Jurkat, Clone E6-1 (cell line): ENCODE data around the gene KLHL22.
"Not testable (repeated sequence)": the region's sequence is repeated elsewhere in the genome, so short reads cannot be mapped to it uniquely, and the experiment has no call there.

ENCODE experiments used
- DNase-seq: peaks from one replicate; pipeline ENCODE4 v3.0.0-alpha.2; 2011; ENCODE audit warnings: low read depth, low spot score
- H3K4me3 ChIP-seq: 2 replicates; pipeline ENCODE4 v1.5.1; 2011; ENCODE audit warnings: mild to moderate bottlenecking, low read length, control low read depth, moderate library complexity

KLHL22 gene

DNA sequence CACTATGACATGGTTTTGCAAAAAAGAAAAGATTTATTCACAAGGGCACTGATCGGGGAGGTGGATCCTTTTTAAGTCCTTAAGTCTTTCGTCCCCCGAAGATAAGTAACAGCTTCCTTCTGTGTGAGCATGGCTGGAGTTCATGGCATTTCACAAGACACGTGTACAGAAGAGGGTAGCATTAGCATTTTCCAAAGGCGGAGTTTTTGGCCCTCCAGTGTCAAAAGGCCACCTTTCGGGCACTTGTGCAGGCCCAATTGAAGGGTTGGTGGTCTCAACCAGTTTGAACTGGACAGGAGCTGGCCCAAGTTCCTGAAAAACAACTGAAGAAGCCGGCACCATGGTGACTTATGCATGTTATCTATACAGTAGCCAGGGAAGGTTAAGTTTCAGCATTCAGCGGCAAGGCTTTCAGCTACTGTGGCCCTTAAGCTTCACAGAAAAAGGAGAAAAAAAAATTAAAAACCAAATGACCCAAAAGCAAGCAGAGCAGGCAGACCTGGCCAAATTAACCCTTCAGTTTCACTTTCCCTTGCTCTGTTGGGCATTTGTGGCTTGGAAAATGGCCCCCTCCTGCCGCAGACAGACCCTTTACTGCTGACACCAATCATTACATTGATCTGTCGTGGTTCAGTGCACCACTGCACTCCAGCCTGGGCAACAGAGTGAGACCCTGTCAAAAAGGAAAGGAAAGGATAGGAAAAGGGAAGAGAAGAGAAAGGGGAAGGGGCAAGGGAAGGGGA, 83.0 kb downstream of the KLHL22 start:
- H3K4me3 ChIP-seq: no peak overlapping the region
- no peak for DNase-seq

DNA sequence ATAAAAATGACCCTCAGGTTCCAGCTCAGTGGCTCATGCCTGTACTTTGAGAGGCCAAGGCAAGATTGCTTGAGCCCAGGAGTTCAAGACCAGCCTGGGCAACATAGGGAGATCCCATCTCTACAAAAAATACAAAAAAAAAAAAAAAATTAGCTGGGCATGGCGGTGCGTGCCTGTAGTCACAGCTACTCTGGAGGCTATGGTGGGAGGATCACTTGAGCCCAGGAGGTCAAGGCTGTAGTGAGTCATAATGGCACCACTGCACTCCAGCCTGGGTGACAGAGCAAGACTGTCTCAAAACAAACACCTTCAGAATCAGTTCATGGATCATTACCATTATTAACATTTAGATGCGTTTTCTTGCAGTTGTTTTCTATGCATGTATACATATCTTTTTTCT, 86.2 kb downstream of the KLHL22 start:
- not testable (repeated sequence) for DNase-seq, H3K4me3 ChIP-seq

DNA sequence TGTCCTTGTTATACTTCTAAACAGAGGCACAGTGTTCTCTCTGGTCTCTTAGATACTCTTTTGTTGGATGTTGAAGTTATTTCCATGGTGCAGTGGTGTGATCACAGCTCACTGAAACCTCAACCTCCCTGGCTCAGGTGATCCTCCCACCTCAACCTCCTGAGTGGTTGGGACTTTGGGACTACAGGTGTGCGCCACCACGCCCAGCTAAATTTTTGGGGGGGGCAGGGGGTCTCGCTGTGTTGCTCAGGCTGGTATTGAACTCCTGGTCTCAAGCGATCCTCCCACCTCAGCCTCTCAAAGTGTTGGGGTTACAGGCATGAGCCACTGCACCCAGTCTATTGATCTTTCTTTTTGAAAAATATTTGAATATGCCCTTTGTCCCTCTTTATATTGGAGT, 86.7 kb downstream of the KLHL22 start:
- DNase-seq: no peak
- no peak overlapping the region for H3K4me3 ChIP-seq

DNA sequence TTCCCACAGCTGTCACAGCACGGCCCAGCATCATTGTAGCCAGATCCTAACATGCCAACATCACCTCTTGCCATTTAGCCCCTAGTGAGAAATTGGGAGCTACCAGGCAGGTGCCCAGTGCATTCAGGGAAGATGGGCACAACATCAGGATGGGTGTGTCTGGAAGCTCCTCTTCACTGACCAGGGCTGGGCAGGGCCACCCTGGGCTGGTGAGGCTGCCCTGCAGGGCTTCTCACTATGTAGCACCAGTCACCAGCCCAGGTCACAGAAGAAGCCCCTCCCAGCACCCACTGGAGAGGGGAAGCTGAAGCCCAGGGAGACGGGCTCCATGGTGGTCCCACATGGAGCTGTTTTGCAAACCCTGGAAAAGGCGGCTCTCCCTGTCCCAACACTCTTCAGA, 87.8 kb downstream of the KLHL22 start:
- no peak for DNase-seq
- no peak overlapping the region for H3K4me3 ChIP-seq

DNA sequence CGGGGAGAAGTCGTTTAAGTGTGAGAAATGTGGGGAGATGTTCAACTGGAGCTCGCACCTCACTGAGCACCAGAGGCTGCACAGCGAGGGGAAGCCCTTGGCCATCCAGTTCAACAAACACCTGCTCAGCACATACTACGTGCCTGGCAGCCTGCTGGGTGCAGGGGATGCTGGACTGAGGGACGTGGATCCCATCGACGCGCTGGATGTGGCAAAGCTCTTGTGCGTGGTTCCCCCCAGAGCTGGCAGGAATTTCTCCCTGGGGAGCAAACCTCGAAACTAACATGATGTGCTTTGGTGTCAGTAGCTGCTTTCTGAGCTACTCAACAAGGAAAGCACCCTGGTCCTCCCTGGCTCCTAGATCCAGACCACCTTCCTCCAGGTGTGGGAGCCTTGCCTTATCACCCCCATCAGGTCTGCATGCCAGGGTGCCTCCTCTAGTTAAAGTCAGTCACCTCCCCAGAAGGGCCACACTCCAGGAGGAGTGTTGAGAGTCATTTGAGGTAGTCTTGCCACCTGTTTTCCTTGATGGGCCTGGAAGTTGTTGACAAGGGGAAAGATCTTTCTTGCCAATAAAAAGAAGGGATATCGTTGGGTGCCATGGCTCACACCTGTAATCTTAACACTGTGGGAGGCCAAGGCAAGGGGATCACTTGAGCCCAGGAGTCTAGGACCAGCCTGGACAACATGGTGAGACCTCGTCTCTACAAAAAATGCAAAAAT, 88.7 kb downstream of the KLHL22 start:
- no peak for DNase-seq
- no peak overlapping the region for H3K4me3 ChIP-seq

DNA sequence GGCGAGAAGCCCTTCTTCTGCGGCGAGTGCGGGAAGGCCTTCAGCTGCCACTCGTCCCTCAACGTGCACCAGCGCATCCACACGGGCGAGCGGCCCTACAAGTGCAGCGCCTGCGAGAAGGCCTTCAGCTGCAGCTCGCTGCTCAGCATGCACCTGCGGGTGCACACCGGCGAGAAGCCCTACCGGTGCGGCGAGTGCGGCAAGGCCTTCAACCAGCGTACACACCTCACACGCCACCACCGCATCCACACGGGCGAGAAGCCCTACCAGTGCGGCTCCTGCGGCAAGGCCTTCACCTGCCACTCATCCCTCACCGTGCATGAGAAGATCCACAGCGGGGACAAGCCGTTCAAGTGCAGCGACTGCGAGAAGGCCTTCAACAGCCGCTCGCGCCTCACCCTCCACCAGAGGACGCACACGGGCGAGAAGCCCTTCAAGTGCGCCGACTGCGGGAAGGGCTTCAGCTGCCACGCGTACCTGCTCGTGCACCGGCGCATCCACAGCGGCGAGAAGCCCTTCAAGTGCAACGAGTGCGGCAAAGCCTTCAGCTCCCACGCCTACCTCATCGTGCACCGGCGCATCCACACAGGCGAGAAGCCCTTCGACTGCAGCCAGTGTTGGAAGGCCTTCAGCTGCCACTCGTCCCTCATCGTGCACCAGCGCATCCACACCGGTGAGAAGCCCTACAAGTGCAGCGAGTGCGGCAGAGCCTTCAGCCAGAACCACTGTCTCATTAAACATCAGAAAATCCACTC, 89.5 kb downstream of the KLHL22 start:
- no peak for DNase-seq
- H3K4me3 ChIP-seq: no peak overlapping the region

DNA sequence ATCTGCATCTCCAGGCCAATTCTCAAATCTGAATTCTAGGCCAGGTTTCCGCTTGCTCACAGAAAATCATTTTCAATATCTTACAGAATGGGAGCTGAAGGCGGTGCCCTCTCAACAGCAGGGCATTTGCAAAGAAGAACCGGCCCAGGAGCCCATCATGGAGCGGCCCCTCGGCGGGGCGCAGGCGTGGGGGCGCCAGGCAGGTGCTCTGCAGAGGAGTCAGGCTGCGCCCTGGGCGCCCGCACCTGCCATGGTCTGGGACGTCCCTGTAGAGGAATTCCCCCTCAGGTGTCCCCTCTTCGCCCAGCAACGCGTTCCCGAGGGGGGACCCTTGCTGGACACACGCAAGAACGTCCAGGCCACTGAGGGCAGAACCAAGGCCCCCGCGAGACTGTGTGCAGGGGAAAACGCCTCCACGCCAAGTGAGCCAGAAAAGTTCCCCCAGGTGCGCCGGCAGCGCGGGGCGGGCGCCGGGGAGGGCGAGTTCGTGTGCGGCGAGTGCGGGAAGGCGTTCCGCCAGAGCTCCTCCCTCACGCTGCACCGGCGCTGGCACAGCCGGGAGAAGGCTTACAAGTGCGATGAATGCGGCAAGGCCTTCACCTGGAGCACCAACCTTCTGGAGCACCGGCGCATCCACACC, 90.2 kb downstream of the KLHL22 start:
- DNase-seq: no peak

DNA sequence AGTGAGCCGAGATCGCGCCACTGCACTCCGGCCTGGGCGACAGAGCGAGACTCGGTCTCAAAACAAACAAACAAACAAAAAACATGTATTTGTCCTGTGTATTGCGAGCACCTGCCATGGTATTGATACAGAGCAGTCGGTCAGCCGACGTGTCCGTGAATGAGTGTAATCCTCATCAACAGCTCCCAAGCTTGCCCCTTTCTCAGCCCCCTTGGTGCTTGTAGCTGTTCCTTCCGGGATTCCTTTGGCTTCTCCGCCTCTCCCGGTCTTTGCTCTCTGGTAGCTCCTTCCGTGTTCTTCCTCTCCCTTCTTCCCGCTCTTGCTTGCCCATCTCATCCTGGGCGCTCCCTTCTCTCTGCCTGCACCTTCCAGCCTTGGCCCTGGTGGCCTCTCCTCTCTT, 90.7 kb downstream of the KLHL22 start:
- no peak for DNase-seq
- H3K4me3 ChIP-seq: no peak overlapping the region

More for the DNA sequence above, 90.2 kb downstream of the KLHL22 start:
- no peak overlapping the region for H3K4me3 ChIP-seq

DNA sequence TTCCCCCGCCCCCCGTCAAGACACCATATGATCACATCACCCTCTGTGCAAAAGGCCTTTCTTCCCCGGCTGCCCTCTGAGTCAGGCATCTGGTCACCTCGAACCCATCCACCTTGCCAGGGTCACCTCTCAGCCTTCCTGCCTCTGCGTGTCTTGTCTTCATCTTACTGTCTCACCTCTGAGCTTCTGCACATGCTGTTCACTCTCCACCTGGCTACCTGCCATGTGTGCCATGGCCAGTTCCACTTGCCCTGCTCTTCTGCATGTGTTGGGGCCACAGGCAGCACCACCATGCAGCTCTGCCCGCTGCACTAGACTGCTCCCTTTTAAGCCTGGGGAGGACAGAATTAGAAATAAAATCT, 91.8 kb downstream of the KLHL22 start:
- DNase-seq: no peak
- no peak overlapping the region for H3K4me3 ChIP-seq

DNA sequence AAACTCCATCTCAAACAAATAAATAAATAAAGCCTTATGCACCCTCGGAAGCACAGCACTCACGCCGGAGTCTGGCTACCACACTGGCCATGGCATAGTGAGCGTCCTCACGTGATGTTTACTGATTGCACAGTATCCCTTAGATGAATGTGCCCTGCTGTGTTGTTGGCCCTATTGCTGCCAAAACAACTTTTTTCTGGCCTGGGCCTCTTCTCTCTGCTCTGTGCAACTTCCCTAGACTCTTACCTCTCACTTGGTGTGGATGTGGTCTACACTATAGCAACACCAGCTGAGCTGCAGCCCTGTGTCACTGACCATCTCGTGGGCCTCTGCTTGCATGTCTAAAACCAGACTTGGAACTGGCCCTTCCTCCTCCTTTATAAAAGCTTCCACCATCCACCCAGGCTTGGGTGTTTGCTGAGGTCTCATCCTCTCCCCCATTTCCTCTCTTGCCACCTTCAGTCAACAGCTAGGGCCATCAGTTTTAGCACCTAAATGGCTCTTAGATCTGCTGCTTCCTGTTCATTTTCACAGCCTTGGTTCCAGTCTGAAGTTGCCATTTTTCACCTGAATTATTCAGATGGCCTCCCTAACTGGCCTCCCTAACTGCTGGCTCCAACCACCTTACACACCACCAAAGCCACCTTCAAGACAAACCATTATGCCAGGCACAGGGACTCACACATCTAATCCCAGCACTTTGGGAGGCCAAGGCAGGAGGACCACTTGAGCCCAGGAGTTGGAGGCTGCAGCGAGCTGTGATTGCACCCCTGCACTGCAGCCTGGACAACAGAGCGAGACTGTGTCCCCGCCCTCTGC, 92.4 kb downstream of the KLHL22 start:
- no peak overlapping the region for H3K4me3 ChIP-seq
- no peak for DNase-seq

DNA sequence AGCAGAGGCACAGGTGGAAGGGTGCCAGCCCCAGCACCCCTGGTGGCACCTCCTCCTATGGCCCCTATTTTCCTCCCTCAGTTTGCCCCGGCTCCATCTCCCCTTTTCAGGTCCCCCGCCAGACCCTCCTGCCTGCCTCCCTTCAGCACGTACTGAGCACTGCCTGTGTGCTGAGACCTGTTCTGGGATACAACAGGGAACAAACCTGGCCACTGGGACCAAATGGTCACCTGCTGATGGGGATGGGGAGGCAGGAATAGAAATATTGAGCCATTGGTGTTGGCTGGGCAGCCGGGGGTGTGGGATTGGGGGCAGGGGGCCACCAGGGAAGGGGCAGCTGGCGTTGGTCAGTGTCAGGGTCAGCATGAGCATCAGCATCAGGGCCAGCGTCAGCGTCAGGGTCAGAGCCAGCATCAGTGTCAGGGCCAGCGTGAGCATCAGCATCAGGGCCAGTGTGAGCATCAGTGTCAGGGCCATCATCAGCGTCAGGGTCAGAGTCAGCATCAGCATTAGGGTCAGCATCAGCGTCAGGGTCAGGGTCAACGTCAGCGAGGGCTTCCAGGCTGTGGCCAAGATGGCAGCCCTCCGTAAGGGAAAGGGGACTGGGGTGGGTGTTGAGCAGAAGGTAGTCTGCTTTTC, 94.1 kb downstream of the KLHL22 start:
- DNase-seq: no peak
- no peak overlapping the region for H3K4me3 ChIP-seq

DNA sequence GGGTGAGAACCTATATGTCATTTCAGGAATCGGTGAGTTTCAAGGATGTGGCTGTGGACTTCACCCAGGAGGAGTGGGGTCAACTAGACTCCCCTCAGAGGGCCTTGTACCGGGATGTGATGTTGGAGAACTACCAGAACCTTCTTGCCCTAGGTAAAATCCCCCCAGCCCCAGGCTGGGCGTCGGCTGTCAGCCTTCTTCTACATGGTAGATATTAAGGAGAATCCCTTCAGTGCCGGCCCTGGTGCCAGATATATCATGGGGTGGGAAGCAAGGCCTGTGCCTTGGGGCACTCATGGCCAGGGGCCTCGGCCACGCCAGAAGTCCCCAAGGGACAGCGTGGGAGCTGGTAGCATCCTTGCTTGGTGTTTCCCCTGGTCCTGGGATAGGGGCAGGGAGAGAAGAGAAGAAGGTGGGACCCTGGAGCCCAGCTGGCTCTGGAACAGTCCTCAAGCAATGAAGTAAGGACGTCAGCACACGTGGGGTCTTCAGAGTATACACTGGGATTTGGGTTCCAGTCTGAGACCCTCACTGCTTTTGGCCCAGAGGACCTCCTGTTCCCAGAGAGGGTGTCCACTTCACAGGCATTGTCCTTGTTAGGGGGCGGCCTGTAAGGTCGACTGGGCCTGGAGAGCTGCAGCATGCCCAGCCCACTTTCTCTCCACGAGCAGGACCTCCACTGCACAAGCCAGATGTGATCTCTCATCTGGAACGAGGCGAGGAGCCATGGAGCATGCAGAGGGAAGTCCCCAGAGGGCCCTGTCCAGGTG, 94.8 kb downstream of the KLHL22 start:
- no peak overlapping the region for H3K4me3 ChIP-seq
- DNase-seq: no peak

DNA sequence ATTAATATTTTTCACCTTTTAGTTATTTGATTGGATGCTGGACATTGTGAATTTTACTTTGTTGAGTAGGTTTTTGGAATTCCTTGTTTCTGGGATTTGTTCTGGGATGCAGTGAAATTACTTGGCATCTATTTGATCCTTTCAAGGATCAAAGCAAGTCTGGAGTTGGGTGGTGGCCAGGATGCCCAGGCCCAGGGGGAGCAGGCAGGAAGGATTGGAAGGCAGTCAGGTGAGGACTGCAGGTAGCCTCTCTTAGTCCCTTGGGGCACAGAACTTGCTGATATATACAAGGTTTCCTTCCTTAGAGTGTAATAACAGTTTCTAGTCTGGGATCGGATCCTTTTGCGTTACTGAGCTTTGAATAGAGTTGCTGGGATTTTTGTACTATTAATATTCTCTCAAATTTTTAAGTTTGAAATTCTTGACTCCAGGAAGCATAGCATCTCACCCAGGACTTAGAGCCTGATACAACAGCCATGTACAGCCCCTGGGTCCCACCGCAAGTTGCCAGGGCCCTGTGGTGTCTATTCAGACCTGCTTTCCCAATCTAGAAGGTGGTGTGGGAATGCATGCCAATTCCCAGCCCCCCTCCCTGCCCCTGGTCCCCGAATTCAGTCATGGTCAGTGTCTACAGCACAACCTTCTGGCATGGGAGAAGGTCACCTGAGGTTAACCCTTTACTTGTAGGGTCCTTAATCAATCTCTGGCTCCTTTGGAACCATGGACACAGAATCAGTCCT, 95.6 kb downstream of the KLHL22 start:
- no peak for DNase-seq
- H3K4me3 ChIP-seq: no peak overlapping the region

DNA sequence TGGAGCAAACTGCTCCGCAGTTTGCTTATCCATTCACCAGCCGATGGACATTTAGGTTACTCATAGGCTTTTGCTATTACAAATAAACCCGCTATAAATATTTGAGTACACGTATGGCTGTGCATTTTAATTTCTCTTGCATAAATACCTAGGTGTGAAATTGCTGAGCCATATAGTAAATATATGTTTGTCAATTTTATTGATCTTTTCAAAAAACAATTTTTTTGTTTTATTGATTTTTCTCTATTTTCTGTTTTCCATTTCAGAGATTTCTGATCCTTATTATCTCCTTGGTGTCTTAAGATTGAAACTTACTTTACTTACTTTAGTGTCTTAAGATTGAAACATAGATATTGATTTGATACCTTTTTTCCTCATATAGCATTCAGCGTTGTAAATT, 97.2 kb downstream of the KLHL22 start:
- DNase-seq: no peak
- H3K4me3 ChIP-seq: no peak overlapping the region

DNA sequence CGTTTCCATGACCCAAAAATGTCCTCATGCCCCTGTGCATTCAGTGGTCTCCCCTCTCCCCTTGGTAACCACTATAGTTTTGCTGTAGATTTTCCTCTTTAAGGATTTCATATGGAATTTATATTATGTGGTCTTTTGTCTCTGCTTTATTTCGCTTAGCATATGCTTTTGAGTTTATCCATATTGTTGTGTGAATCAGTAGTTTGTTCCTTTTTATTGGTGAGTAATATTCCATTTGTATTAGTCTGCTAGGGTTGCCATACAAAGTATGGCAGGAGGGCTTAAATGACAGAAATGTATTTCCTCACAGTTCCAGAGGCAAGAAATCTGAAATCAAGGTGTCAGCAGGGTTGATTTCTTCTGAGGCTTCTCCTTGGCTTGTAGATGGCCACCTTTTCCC, 98.1 kb downstream of the KLHL22 start:
- DNase-seq: no peak
- H3K4me3 ChIP-seq: no peak overlapping the region

DNA sequence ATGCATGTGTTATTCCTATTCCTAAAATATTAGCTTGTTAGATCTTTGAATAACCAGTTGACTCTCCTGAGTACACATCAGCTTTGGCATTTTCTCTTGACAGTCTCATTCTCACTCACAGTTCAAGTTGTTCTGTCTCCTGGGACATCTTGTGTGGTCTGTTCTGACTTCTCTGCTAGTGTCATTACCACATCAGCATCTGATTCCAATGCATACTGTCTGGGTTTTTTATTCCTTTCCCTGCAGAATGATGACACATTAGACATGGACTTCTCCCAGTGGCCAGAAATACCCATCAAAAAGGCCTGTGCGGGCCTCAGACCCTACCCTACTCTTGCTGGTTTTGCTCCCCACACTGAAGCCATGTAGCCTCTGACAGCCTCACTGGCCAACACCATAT, 99.0 kb downstream of the KLHL22 start:
- no peak for DNase-seq
- no peak overlapping the region for H3K4me3 ChIP-seq

DNA sequence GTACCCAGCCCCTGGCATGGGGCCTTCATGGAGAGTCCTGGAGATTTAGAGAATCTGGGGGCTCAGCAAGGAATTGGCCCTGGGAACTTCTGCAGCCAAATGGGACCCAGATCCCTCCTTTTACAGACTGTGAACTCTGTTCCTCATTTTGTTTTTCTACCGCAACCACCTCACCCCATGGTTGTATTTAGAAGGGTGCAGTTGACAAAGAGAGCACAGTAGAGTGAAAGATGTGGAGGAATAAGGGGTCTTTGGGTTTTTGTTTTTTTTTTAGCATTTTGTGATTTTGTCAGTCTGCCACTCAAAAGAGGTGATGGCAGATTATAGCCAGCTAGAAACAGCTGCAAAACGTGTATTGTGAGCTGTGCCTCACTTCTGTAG, 99.7 kb downstream of the KLHL22 start:
- no peak for DNase-seq
- no peak overlapping the region for H3K4me3 ChIP-seq
